ENCODE results near the gene LRRC17. TPM values are rescaled to one million over a fixed set of nuclear protein-coding genes. Genes with fewer than 3 reads are reported as not detected.

The LRRC17 gene
- total and polyA plus RNA-seq, 10 of the 15 experiments (the other 5 are each of a cell fraction or from before 2014, with no cell fraction given): 0.06 to 0.31 (median 0.10) TPM; not detected in 5

- no peak for TF ChIP-seq E4F1 (IDR thresholded peaks at IDR 0.05; ENCODE audit: borderline replicate concordance, partially characterized antibody)
- TF ChIP-seq KAT2A (conservative IDR thresholded peaks at IDR 0.05; ENCODE audit: control insufficient read depth, low read depth, low read length): no peak
- TF ChIP-seq HDGF (IDR thresholded peaks at IDR 0.05): no peak
- no peak for TF ChIP-seq CEBPZ (IDR thresholded peaks at IDR 0.05; ENCODE audit: low read depth, low read length)
- no peak for TF ChIP-seq E2F8 (IDR thresholded peaks at IDR 0.05; ENCODE audit: low read depth, partially characterized antibody)
- TF ChIP-seq, protein P1, sequence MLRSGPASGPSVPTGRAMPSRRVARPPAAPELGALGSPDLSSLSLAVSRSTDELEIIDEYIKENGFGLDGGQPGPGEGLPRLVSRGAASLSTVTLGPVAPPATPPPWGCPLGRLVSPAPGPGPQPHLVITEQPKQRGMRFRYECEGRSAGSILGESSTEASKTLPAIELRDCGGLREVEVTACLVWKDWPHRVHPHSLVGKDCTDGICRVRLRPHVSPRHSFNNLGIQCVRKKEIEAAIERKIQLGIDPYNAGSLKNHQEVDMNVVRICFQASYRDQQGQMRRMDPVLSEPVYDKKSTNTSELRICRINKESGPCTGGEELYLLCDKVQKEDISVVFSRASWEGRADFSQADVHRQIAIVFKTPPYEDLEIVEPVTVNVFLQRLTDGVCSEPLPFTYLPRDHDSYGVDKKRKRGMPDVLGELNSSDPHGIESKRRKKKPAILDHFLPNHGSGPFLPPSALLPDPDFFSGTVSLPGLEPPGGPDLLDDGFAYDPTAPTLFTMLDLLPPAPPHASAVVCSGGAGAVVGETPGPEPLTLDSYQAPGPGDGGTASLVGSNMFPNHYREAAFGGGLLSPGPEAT (IDR thresholded peaks at IDR 0.05; ENCODE audit: low read depth): no peak
- TF ChIP-seq EED (IDR thresholded peaks at IDR 0.05; ENCODE audit: low read depth): no peak
Observed at GRCh38 chr7:102938679-102939078, 25.9 kb downstream of the LRRC17 start (continued).

Data from GM12878 (cell line).